Esophagus muscularis mucosa (tissue), 4 donors: ENCODE results near the gene TSPO. TPM values are rescaled to one million over a fixed set of nuclear protein-coding genes. Genes with fewer than 3 reads are reported as not detected.

Source experiments
- DNase-seq: peaks from one replicate; pipeline ENCODE4 v3.0.0-alpha.2; 2017; ENCODE audit errors: extremely low spot score
- H3K27ac ChIP-seq, 4 donors: fragments of 200-600 bp; sonication (generic); replicated peaks in 1 of 4; 1 replicate in 3 of 4; 2 replicates in 1 of 4; pipeline ENCODE4 v1.5.1; 2016 to 2019; ENCODE audit warnings: mild to moderate bottlenecking in 1 of 4
- H3K27me3 ChIP-seq, 4 donors: fragments of 200-600 bp; sonication (generic); one replicate each; pipeline versions ENCODE4 v1.5.1 to v1.6.0; 2016 to 2019
- H3K36me3 ChIP-seq, 4 donors: fragments of 200-600 bp; sonication (generic); one replicate each; pipeline ENCODE4 v1.5.1; 2016 to 2019
- H3K4me1 ChIP-seq, 4 donors: fragments of 200-600 bp; sonication (generic); one replicate each; pipeline ENCODE4 v1.5.1; 2016 to 2019
- H3K4me3 ChIP-seq, 4 donors: fragments of 200-600 bp; sonication (generic); 1 replicate in 2 of 4; 2 replicates in 2 of 4; pipeline ENCODE4 v1.5.1; 2016 to 2019; ENCODE audit warnings: mild to moderate bottlenecking in 4 of 4, moderate library complexity in 1 of 4
- H3K9me3 ChIP-seq, 4 donors: fragments of 200-600 bp; sonication (generic); 1 replicate in 3 of 4; 2 replicates in 1 of 4; pipeline ENCODE4 v1.5.1; 2016 to 2019
- EP300 ChIP-seq: sonication (generic); formaldehyde crosslinking; IDR thresholded peaks from one replicate; pipeline ENCODE4 v1.6.1; 2017; ENCODE audit warnings: antibody characterized with exemption
- POLR2A ChIP-seq: fragments of 450-650 bp; IDR thresholded peaks from one replicate; pipeline ENCODE4 v1.6.1; 2017; ENCODE audit warnings: antibody characterized with exemption, moderate library complexity, mild to moderate bottlenecking, low read depth
- POLR2AphosphoS5 ChIP-seq, 2 donors: sonication (generic); formaldehyde crosslinking; IDR thresholded peaks; one replicate each; pipeline ENCODE4 v1.6.1; 2017; ENCODE audit warnings: antibody characterized with exemption in 2 of 2
- WGBS: methylation state at CpG from one replicate; pipeline ENCODE4 v1.1.5; 2018; 5-methylcytosine and 5-hydroxymethylcytosine counted together
- intact Hi-C: fragments of 100-400 bp; cut with DNase I; formaldehyde crosslinking; loops from one replicate; pipeline ENCODE4 v1.15.1; 2023
- total RNA-seq, 4 donors: library from RNA; depleted of rRNA; stranded (reverse); fragments of >200 nt; gene quantifications; one replicate each; pipeline versions ENCODE4 v1.1.0 to v1.2.1, GENCODE V29; 2016
- TF ChIP-seq, protein P1 (sequence below), 3 experiments: fragments of 200-600 bp in 2 of 3; fragments of 450-650 bp in 1 of 3; sonication (generic) in 2 of 3; IDR thresholded peaks; one replicate each; pipeline ENCODE4 v1.5.1; 2017 to 2019; ENCODE audit warnings: antibody characterized with exemption in 3 of 3, mild to moderate bottlenecking in 2 of 3, moderate library complexity in 1 of 3

The TSPO gene
- total RNA-seq, 4 donors from 2014 or later = 172 to 191 (median 182) TPM

DNA sequence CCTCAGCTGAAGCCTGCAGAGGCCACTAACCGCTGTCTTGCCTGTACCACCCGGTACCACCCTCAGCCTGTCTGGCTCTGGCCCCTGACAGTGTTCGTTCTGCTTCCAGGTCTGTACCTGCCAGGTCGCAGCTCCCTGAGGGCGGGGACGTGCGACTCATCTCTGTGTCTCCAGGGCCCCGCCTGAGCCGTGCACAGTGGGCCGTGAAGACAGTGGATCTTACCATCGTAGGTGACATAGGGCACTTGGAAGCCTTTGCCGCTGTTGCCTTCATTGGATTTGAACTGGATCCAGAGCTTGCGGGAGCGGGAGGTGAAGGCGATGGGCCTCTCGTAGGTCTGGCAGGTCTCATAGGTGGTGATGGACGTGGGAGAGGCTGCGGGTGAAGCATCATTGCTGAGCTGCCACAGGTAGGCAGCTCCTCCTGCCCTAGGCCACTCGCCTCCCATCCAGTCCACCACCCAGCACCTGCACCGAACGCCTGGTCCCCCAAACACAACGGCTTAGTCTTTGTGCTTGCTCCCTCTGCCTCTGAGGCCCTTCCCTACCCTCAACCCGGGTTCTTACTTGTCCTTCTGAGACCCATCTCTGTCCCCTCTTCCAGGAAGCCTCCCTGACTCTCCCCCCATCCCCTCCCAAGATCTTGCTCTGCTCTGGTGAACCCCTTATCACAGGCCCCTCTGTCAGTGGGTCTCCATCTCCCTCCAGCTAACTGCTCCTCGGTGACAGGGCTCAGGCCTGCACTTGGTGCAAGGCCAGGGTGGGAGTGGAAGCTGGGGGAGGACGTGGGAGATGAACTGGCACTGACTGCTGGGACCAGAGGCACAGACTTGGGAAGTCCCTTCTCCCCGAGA lies 56.7 kb downstream of the TSPO start:
- Histone ChIP-seq H3K36me3 (peaks cover 0 to 60% (median 36%) of the 10 kb centered on the region in 4 donors), H3K27me3 (no peaks in the 10 kb centered on the region), H3K27ac (no peak overlapping the region), H3K4me1 (peaks cover 0 to 2% (median 0%) of the 10 kb centered on the region in 4 donors), H3K4me3 (no peak overlapping the region), H3K9me3 (no peaks in the 10 kb centered on the region)
- TF ChIP-seq, protein P1, sequence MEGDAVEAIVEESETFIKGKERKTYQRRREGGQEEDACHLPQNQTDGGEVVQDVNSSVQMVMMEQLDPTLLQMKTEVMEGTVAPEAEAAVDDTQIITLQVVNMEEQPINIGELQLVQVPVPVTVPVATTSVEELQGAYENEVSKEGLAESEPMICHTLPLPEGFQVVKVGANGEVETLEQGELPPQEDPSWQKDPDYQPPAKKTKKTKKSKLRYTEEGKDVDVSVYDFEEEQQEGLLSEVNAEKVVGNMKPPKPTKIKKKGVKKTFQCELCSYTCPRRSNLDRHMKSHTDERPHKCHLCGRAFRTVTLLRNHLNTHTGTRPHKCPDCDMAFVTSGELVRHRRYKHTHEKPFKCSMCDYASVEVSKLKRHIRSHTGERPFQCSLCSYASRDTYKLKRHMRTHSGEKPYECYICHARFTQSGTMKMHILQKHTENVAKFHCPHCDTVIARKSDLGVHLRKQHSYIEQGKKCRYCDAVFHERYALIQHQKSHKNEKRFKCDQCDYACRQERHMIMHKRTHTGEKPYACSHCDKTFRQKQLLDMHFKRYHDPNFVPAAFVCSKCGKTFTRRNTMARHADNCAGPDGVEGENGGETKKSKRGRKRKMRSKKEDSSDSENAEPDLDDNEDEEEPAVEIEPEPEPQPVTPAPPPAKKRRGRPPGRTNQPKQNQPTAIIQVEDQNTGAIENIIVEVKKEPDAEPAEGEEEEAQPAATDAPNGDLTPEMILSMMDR (IDR thresholded peaks at IDR 0.05) = no peak
- no peak for TF ChIP-seq POLR2AphosphoS5 (IDR thresholded peaks at IDR 0.05)
- no peak for TF ChIP-seq POLR2A
- no peak for TF ChIP-seq EP300
- DNase-seq = no peak
- WGBS = 86% methylated on average over 13 of the region's 26 CpGs
- intact Hi-C loops = no loop called here

DNA sequence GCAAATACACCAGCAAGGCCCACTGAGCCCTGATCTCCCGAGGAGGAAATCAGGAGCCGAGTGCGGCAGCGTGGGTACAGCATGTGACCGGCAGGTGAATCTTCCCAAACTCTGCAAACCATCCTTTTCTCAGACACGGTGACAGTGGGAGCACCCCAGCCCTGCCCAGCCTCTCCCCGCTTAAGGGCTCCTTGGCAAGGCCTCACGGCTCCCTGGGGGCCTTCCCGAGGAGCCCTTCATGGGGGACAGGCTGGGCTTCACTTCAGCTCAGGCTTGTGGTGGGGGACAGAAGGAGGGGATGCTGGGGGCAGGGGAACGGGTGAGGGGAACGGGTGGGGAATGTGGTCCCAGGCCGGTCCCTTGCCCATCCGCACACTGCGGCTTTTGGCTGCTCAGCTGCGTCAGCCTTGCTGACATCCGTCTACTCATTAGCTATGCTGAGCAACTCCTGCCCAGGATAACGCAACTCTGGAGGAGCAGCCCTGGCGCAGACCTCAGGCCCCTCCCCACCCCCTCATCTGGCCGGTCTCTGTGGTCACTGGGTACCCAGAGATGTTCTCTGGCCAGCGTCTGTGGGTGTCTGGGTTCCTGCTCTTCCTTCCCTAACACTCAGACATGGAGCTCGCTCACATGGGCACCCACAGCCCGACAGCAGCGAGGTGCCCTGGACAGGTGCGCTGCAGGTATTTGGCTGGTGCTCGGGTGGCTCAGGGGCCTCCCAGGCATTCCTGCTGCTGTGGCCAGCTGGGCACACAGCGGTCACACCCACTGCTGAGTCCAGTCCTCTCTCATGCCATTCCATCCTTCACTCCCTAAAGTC lies 57.6 kb downstream of the TSPO start:
- Histone ChIP-seq H3K36me3 (peaks cover 0 to 54% (median 37%) of the 10 kb centered on the region in 4 donors), H3K4me3 (no peak overlapping the region), H3K27ac (no peak overlapping the region), H3K4me1 (peaks cover 0 to 5% (median 0%) of the 10 kb centered on the region in 4 donors), H3K27me3 (no peaks in the 10 kb centered on the region), H3K9me3 (no peaks in the 10 kb centered on the region)
- intact Hi-C loops = no loop called here
- WGBS = 84% methylated on average over 22 of the region's 26 CpGs
- TF ChIP-seq EP300 (no peak), POLR2A (no peak), POLR2AphosphoS5 (IDR thresholded peaks at IDR 0.05) (no peak)
- TF ChIP-seq, protein P1 (IDR thresholded peaks at IDR 0.05) = no peak
- no peak for DNase-seq

GRCh38 chr22:43209523-43209890 lies 58.1 kb downstream of the TSPO start:
- WGBS = no CpG with 5 or more reads among the region's 15 CpGs
- no peak overlapping the region for H3K27ac ChIP-seq
- no peak for DNase-seq
- TF ChIP-seq, protein P1 (IDR thresholded peaks at IDR 0.05) = no peak
- TF ChIP-seq POLR2AphosphoS5 (IDR thresholded peaks at IDR 0.05) (no peak), EP300 (no peak), POLR2A (no peak)
- no peaks in the 10 kb centered on the region for H3K9me3 ChIP-seq
- peaks cover 0 to 57% (median 34%) of the 10 kb centered on the region in 4 donors for H3K36me3 ChIP-seq
- H3K27me3 ChIP-seq = peaks cover 0 to 5% (median 0%) of the 10 kb centered on the region in 4 donors
- no peak overlapping the region for H3K4me3 ChIP-seq
- intact Hi-C loops = no loop called here
- H3K4me1 ChIP-seq = peaks cover 0 to 5% (median 0%) of the 10 kb centered on the region in 4 donors

DNA sequence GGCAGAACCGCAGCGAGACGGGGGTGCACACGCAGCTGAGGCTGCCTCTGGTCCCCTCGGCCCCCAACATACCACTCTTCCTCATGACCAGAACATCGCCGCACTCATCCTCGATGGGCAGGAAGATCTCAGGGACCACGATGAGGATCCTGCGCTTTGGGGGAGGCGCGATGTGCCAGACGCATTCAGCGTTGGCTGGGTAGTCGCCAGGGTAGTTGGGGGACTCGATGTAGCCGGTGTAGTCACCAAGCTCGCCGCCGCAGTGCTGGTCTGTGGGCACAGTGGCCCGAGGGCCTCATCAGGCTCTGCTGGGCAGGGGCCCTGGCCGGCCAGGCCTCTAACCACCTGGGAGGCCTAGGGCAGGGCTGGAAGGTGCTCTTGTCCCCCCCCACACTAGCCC lies 58.6 kb downstream of the TSPO start:
- Histone ChIP-seq H3K4me1 (peaks cover 0 to 5% (median 0%) of the 10 kb centered on the region in 4 donors), H3K4me3 (no peak overlapping the region), H3K27ac (no peak overlapping the region), H3K36me3 (peaks cover 0 to 60% (median 32%) of the 10 kb centered on the region in 4 donors), H3K27me3 (peaks cover 0 to 5% (median 0%) of the 10 kb centered on the region in 4 donors), H3K9me3 (no peaks in the 10 kb centered on the region)
- TF ChIP-seq, protein P1 (IDR thresholded peaks at IDR 0.05) = no peak
- TF ChIP-seq POLR2A (no peak), POLR2AphosphoS5 (IDR thresholded peaks at IDR 0.05) (no peak), EP300 (no peak)
- no peak for DNase-seq
- WGBS = 85% methylated on average over 9 of the region's 22 CpGs
- intact Hi-C loops = no loop called here
